Ammon's horn (tissue), 1 donor: Measurements from ENCODE around the gene SLC6A17.
A peak's percentile ranks its signal among the peaks of the same experiment; 100 is the strongest.

ENCODE experiments used
- DNase-seq: peaks from one replicate; pipeline ENCODE4 v3.0.0-alpha.2; 2016; ENCODE audit warnings: low spot score

Gene SLC6A17

DNA sequence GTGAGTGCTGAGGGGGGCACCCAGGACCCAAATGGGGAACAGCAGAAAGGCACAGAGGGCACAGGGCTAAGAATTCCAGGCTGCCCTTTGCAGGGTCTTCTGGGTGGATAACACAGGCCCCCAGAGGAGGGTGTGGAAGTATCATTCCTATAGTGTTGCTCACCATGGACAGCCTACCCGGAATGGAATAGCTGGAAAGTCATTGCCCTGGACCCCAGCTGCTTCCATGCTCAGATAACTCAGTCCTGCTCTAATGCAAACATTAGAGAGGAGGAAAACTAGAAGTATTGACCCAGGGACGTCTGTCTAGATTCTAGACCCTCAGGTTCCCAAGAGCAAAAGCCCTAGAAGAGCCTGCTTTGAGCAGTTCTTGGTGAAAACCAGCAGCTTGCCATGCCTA, 24.7 kb downstream of the SLC6A17 start:
- DNase-seq = no peak

GRCh38 chr1:110176299-110176956, 26.1 kb downstream of the SLC6A17 start:
- peak; percentile 54 for DNase-seq

GRCh38 chr1:110177775-110178174, 27.5 kb downstream of the SLC6A17 start:
- no peak for DNase-seq

- DNase-seq = no peak
Measured at GRCh38 chr1:110183642-110184167, 33.4 kb downstream of the SLC6A17 start.

DNA sequence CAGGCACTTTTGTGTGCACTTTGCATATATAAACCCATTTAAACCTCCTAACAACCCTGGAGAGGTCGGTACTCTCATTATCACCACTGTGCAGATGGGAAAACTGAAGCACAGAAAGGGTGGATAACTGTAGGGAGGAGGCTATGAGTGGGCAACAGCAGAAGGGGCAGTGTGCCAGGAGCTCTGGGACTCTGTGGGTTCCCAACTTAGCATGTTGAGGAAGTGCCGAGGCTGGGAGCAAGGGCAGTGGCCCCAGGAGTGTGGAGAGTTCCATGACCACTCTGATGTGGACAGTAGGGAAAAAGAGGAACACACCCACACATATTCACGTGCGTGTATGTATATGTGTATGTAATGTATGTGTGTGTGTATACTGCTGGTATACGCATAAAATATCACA, 34.2 kb downstream of the SLC6A17 start:
- no peak for DNase-seq

DNA sequence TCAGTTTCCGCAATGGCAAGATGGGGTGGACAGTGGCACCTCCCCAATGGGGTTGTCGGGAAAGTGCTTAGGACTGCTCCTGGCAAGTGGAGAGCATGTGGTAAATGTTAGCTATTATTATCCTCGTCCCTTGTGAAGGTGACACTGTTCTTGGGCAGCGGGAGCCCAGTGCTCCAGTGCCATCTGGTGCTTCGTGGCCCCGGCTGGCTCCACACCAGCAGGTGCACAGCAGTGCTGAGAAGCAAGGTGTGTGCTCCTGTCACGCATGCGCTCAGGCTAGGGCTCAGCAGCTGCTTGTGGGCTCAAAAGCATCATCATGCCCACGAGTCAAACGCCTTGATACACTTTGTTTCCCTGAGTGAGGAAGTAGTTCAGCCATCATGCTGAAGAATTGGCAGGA, 34.9 kb downstream of the SLC6A17 start:
- DNase-seq = no peak

- DNase-seq = no peak
Measured at GRCh38 chr1:110186558-110186957, 36.3 kb downstream of the SLC6A17 start.

DNA sequence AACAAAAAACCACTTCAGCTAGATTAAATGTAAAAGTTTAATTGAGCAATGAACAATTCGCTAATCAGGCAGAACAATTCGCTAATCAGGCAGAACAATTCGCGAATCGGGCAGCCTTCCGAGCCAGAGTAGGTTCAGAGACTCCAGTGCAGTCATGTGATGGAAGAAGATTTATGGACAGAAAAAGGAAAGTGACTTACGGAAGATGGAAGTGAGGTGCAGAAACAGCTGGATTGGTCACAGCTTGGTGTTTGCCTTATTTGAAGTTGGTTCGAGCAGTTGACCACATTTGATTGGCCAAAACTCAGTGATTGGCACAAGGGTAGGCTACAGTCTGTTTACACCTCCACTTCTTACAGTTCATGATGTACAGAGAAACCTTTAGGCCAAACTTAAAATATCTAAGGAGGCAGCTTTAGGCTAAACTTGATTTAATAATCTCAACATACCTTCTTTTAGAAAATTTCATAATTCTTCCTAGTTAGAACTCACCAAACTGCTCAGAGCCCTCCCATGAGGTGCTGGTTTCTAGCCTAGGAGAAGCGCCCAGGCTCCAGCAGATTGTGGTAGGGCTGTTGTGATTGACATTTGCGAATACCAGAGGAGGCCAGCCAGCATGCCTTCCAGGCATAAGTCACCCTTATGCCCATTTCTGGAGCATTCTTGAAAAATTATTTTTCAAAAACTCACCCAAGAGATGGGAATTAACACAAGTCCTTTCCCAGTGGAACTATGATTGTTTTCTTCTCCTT, 37.0 kb downstream of the SLC6A17 start:
- DNase-seq = no peak

DNA sequence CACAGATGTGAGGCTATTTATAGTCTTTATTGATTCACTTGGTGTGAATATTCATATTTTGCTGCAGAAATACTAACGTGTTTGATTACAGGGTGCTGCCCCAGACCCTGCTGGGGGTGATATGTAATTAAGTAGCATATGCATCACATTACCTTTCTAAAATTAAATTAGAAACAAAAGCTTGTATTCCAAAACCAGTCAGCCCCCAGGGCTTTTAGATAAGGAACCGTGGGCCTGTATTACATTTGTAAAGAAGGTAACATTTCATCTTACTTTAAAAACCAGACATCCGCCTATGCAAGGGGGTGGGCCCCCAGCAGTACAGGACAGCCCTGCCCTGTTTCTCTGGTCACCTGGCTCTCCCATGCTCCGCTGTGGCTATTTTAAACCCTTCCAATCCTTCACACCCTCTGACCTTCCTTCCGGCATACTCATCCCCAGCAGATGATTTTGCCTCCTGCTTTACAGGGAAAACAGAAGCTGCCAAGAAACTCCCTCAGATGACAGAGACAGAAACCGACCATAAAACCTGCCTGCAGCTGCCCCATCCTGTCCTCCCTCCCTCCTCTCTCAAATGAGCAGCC, 37.8 kb downstream of the SLC6A17 start:
- DNase-seq = no peak

DNA sequence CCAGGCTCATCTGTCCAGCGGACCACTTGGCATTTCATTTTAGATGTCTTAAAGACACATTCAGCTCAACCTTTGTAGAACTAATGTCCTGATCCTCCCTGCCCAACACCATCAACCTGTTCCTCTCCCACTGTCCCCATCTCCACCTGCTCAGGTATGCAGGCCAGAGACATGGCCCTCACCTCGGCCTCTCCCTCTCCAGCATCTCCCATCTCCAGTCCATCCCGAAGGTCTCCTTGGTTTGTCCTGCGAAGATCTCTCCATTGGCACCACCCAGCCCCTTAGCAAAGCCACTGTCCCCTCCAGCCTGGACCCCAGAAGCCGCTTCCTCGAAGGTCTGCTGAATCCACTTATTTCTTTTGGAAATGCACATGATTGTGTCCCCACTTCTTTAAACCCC, 38.9 kb downstream of the SLC6A17 start:
- DNase-seq = no peak

DNA sequence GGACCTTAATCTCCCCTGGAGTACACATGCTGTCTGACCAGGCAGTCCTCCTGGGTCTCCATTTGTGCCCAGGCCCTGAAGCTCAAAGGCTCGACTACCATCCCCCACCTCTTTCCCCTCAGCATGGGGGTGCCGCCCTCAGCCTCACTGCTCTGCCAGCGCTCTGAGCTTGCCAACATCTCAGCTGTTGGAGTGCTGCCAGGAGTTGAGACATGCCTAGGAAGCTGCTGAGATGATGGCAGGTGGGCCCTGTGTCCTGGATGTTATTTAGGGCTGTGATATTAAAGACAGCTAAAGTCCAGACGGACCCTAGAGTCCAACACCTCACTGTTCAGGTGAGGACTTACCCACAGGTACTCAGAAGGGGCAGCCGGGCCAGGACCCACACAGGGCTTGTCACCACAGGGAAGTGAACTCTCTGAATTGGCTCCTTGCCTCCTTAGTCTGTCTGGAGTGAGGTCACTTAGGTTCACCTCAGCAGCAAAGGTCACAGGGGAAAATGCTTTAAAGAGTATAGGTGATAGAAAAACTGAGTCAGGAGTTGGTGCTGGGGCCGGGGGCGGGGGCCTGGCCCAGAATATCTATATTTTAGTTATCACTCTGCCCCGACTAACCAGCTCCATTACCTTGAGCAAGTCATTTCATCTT, 40.1 kb downstream of the SLC6A17 start:
- peak; percentile 63 for DNase-seq

- no peak for DNase-seq
Measured at GRCh38 chr1:110192541-110192940, 42.2 kb downstream of the SLC6A17 start.

GRCh38 chr1:110195196-110195595, 44.9 kb downstream of the SLC6A17 start:
- DNase-seq = no peak

GRCh38 chr1:110196917-110197765, 46.8 kb downstream of the SLC6A17 start:
- peak; percentile 33 for DNase-seq

GRCh38 chr1:110197905-110198629, 47.8 kb downstream of the SLC6A17 start:
- DNase-seq = no peak

DNA sequence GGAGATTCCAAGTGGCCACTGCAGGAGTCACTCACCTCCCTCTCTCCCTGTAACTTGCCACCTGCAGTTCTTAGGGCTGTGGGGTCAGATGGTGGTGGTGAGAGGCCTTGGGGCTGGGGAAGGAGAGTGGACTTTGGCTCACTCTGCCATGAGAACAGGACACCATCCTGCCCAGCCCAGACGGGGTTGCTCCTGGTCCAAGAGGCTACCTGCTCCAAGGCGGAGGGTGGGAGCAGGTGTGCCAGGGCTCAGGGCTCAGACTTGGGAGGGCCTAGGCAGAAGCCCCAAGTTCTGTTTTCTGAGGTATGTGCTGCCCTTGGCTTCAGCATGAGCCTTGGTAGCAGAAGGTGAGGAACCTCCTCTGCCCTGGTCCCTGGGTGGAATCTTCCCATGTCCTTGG, 48.5 kb downstream of the SLC6A17 start:
- no peak for DNase-seq

GRCh38 chr1:110200190-110200589, 49.9 kb downstream of the SLC6A17 start:
- DNase-seq = no peak

- peak; percentile 41 for DNase-seq
Measured at GRCh38 chr1:110200666-110201065, 50.4 kb downstream of the SLC6A17 start.

DNA sequence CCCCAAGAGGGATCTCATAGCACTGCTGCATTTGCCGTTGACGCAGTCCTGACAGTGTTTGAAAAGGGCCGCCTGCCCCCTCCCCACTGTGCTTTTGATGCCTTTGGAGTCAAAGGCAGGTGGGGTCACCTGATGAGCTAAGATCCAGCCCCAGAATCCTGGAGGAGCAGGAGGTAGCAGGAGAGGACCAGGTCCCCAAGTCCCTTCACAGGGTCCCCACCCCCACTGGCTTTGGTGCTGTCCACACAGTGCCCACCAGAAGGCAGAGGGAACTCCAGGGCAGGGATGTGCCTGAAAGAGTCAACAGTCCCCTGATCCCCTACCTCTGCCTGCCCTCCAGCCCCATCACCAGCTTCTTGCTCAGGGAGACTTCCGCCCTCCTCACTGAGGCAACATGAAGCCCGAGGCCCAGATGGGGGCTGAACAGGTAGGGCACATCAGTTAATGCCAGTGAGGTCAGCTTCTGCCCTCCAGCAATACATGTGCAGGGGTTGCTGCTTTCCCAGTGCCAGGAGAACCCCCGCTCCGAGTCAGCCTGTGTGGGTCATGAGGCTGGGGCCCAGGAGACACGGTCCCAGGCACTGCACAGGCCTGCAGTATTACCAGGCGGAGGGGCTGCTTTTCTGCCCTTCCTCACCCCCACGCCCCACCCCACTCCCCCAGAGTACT, 51.0 kb downstream of the SLC6A17 start:
- no peak for DNase-seq

GRCh38 chr1:110203021-110203661, 52.8 kb downstream of the SLC6A17 start:
- DNase-seq = peak; percentile 77
